ENCODE measurements around the gene INPP1.

Gene INPP1

GRCh38 chr2:190361572-190361971, 18.2 kb downstream of the INPP1 start:
- no peak for DNase-seq (ENCODE audit: low read depth, low spot score)

- no peak for DNase-seq (ENCODE audit: low read depth, low spot score)
Measured at GRCh38 chr2:190362894-190363293, 19.5 kb downstream of the INPP1 start.

- no peak for DNase-seq (ENCODE audit: low read depth, low spot score)
Measured at GRCh38 chr2:190365499-190366204, 22.3 kb downstream of the INPP1 start.

- no peak for DNase-seq (ENCODE audit: low read depth, low spot score)
Measured at GRCh38 chr2:190366248-190366753, 22.9 kb downstream of the INPP1 start.

DNA sequence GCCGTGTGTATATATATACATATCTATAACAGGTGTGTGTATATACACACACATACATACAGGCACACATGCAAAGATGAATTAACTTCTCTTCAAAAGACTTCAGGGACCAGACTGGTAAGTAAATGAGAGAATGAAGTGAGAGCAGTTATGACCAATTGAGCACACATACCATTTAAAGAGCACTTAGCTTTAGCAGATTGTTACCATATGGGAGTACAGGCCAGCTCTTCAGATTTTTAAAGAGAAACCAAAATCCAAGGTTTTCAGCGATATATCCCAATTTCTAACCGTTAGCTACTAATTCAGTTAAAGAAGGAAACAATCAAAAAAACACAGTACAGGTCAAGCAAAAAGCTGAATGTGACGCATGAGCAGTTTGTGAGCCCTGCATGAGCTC, 23.7 kb downstream of the INPP1 start:
- DNase-seq (ENCODE audit: low read depth, low spot score): no peak

DNA sequence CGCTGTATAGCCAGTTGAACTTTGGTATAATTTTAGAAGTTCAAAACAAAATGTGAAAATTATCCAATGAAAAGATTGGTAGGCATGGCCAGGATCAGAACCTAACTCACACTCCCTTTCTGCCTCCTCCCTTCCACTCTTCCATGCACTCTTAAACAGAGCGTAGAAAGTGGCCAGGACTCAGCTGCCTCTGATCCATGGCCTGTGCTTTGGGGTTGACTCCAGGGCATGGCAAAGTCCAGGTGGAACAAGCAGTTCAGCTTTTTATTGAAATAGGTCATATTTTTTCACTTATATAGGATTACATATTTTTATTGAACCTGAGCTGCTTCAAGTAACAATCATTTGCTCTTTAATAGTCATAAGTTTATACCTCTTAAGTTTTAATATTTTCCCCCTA, 26.2 kb downstream of the INPP1 start:
- DNase-seq (ENCODE audit: low read depth, low spot score): no peak

DNA sequence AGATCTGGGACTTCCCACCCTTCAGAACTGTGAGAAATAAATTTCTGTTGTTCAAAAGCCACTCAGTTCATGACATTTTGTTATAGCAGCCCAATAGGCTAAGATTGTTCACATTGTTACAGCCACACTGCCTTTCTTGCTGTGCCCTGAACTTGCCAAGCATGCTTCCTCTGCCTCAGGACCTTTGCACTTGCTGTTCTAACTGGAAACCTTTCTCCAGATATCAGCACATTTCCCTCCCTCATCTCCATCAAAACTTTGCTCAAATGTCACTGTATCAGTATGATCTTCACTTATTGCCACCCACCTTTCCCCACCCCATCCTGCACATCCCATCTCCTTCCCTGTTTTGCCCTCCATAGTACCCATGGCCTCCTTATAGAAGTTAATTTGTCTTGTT, 32.7 kb downstream of the INPP1 start:
- DNase-seq (ENCODE audit: low read depth, low spot score): no peak

DNA sequence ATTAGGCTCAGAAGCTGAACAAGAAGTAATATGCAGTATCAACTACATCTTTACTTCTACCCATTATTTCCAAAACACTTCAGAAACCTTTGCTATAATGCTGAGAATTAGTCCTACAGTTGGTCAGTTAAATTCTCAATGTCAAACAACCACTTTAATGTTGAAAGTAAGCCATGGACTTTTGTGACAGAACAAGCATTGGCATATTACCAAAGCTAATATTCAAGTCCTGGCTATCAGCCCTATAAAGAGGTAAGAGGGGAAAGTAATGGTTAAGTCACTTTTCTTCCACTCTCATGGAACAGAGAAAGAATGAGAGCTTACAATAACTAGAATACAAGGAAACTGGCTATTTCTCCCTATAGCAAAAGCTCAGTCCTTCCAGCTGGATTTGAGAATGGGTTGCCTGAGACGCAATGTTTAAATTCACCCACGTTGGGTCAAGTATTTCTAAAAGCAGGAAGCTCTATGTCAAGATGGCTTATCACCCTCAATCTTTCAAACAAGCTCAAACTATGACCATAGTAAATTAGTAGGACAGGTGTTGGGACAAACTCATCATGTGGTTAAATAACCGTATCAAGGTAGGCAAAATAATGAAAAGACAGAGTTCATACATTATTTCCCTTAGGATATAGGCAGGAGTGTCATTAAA, 33.3 kb downstream of the INPP1 start:
- no peak for DNase-seq (ENCODE audit: low read depth, low spot score)

DNA sequence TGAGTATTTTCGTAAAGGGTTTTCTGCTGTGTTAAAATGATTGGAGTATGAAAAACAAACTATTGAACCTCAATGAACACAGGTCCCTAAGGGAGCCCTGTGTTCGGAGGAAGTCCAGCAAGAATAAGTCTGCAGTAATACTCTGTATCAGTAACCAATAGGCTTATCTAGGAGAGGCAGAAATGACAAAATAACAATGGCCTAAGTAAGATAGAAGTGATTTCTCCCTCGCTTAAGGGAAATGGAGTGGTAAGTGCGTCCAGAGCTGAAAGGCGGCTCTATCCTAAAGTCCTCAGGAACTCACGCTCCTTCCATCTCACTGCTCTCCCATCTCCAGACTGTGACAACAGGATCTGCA, 35.5 kb downstream of the INPP1 start:
- no peak for DNase-seq (ENCODE audit: low read depth, low spot score)

- no peak for DNase-seq (ENCODE audit: low read depth, low spot score)
Measured at GRCh38 chr2:190379249-190379964, 36.0 kb downstream of the INPP1 start.

GRCh38 chr2:190380962-190381412, 37.6 kb downstream of the INPP1 start:
- no peak for DNase-seq (ENCODE audit: low read depth, low spot score)

DNA sequence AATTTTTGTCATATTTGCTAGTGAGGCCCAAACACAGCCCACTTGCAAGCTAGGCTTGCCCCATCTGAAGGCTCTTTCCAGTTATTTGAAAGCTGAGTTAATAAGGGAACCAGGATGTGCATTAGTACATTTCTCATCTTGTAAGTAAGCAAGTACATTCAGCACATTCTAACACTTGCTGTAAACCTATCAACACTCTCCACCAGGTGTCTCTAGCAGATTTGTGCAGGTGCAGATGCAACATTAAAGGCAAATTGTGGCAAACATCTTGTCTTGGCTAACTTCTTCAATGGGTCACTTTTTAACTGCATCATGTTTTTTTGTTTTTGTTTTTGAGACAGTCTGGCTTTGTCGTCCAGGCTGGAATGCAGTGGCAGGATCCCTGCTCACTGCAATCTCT, 39.5 kb downstream of the INPP1 start:
- DNase-seq (ENCODE audit: low read depth, low spot score): no peak

GRCh38 chr2:190387422-190387821, 44.0 kb downstream of the INPP1 start:
- no peak for DNase-seq (ENCODE audit: low read depth, low spot score)

GRCh38 chr2:190396271-190396670, 52.9 kb downstream of the INPP1 start:
- no peak for DNase-seq (ENCODE audit: low read depth, low spot score)

DNA sequence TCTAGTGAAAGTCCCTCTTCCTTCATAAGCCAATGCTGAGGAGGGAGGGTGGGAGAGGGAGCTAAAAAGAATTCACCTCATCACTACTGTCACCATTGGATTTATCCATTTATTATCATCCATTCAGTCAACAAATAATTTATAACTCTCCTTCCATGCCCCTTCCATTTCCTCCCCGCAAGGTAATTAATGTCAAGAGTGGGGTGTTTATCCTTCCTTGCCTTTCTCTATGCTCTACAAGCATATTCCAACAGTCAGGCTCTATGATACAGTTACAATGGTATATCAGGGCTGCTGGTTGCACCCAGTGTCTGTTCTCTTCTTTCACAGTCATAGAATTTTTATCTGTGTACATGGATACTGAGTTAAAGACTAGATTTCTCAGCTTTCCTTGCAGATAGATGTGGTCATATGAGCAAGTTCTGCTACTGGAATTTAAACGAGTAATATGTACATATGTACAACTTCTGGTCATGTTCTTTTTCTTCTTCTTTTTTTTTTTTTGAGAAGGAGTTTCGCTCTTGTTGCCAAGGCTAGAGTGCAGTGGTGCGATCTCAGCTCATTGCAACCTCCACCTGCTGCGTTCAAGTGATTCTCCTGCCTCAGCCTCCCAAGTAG, 59.7 kb downstream of the INPP1 start:
- DNase-seq (ENCODE audit: low read depth, low spot score): no peak

DNA sequence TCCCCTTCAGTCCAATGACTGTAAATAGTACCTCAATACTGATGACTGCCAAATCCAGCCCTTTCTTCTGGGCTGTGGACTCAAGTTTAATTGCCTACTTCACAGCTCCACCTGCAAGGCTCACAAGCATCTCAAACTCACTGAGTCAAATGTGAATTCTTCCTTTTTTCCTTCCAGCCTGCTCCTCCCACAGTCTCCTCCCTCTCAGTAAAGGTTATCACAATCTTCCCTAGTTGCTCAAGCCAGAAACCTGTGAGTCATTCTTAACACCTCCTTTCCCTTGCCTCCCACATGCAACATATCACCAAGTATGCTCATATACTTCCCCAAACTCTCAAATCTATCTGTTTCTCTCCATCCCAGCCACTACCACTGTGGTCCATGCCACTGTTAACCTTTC, 61.1 kb downstream of the INPP1 start:
- DNase-seq (ENCODE audit: low read depth, low spot score): no peak

GRCh38 chr2:190405070-190405469, 61.7 kb downstream of the INPP1 start:
- DNase-seq (ENCODE audit: low read depth, low spot score): no peak

GRCh38 chr2:190405995-190406394, 62.6 kb downstream of the INPP1 start:
- no peak for DNase-seq (ENCODE audit: low read depth, low spot score)

DNA sequence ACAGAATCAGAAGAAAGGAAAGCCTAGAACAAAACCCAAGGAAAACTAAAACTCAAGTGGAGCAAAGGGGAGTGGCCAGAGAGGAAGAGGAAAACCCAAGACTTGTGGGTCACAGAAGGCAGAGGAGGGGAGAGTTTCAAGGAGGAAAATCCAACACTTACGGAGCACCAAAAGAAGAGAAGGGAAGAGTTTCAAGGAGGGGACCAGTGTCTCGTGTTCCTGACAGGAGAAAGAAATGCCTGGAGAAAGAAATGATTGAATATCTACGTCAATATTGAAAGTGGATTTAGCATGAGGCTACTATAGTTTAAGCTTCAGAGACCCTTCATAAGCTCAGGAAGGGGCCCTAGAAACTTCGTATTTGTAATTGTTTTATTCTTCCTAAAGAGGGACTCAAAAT, 63.4 kb downstream of the INPP1 start:
- no peak for DNase-seq (ENCODE audit: low read depth, low spot score)

DNA sequence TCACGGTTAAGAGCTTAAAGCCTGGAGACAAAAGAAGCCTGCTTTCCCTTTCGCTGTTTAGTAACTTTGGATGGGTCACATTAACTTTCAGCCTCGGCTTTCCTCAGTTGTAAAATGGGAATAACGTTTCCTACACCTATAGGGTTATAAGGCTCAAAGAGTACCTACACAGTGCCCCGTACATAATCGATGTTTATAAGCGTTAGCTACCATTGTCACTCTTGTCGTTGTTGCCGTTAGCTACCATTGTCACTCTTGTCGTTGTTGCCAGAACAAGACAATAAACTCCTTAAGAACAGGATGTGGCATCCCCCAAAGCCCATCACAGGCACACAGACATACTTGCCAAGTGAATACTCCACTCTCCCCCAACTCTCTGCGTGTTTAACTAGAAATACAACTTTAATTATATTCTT, 63.9 kb downstream of the INPP1 start:
- no peak for DNase-seq (ENCODE audit: low read depth, low spot score)

DNA sequence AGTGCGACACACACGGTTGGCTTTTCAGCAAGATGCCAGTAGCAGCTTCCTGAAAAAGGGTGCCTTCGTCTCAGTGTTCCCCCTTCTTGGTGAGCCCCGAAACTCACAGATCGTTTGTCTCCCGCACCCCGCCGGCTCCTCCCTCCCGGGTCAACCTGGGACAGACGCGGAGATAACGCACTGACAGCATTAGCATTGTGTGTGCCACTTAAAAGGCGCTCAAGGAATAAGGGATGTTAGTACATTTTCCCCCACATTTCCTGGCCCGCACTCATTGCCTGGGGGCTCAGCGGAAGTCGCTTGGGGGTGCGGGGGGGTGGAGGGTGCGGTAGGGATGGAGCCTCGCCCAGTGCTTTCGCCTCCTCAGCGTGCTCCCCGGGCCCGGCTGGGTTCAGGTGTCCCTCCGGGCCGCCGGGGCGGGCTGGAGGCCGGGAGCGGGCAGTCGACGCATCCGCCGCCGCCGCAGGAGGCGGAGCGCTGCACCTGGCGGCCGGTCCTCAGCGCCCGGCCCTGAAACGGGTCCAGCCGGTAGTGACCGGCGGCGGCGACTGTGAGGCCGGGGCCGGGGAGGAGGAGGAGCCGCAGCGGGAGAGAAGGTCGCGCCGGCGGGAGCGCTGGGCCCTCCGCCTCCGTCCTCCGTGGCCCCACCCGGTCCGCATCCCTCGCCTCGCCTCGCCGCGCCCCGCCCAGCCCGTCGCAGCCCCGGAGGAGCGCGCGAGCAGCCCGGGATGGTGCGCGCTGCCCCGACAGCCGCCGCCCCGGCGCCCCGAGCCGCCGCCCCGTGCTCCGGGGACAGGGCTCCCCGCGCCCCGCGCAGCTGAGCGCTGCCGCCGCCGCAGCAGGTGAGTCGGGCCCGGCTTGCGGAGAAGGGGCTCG, 64.5 kb downstream of the INPP1 start, which contains the start of gene MFSD6:
MFSD6 (plus strand) TSS at position 694 of the 876 bp plus-strand sequence. CDS start 27,675 bp downstream, outside the sequence.
- no peak for DNase-seq (ENCODE audit: low read depth, low spot score)
